HepG2 (cell line): ENCODE data around the gene DHCR7. TPM values are rescaled to one million over a fixed set of nuclear protein-coding genes. Genes with fewer than 3 reads are reported as not detected.
A peak's percentile ranks its signal among the peaks of the same experiment; 100 is the strongest.

Experiments
- ATAC-seq: fragments of 200-7000 bp; cut with Tn5 transposase; 3 replicates; pipeline ENCODE4 v1.9.1; 2020; ENCODE audit warnings: mild to moderate bottlenecking, moderate library complexity
- BruUV-seq: library from RNA; stranded (reverse); fragments of 400-500 nt; replicated peaks from 2 replicates; lab custom pipeline; 2021; lab: Mats Ljungman, UMichigan
- CTCF ChIA-PET: fragments of 300-600 bp; formaldehyde crosslinking; extraction: SDS; loops from one replicate; lab custom pipeline; 2021; ENCODE audit warnings: low total read pairs, inconsistent platforms, low intra/inter-chr PET ratio; lab: Yijun Ruan, JAX
- POLR2A ChIA-PET: fragments of 350-600 bp; sonication (Branson Sonifier 250); formaldehyde crosslinking; loops from one replicate; lab custom pipeline; 2020; ENCODE audit warnings: antibody characterized with exemption, inconsistent platforms; lab: Yijun Ruan, JAX
- DNase-seq: peaks from one replicate; pipeline ENCODE4 v3.0.0-alpha.2; 2015; ENCODE audit warnings: low spot score
- FAIRE-seq: peaks from 3 replicates; lab custom pipeline; 2011; peaks lifted over from hg19 to GRCh38; lab: Jason Lieb, UNC
- H2AFZ ChIP-seq: one replicate; pipeline ENCODE4 v1.6.1; 2011; ENCODE audit warnings: low read length, inconsistent platforms
- H3K27ac ChIP-seq: fragments of 300-600 bp; 3 replicates; pipeline ENCODE4 v1.8.0; 2011; ENCODE audit warnings: mixed run types, mild to moderate bottlenecking, mixed read lengths, low read length, inconsistent platforms; ENCODE audit not compliant: insufficient read depth; ENCODE audit errors: extremely low read length
- H3K27me3 ChIP-seq, 2 experiments: fragments of 200-600 bp in 1 of 2; 2 replicates in 1 of 2; 3 replicates in 1 of 2; pipeline versions ENCODE4 v1.6.0 to v1.8.0; 2011; ENCODE audit warnings: low read length in 2 of 2, mild to moderate bottlenecking in 2 of 2, moderate library complexity in 2 of 2, inconsistent platforms in 1 of 2; ENCODE audit not compliant: insufficient read depth in 2 of 2, control insufficient read depth in 1 of 2
- H3K36me3 ChIP-seq, 2 experiments: fragments of 200-600 bp in 1 of 2; replicated peaks in 1 of 2; 2 replicates in 1 of 2; 3 replicates in 1 of 2; pipeline versions ENCODE4 v1.5.1 to v1.8.0; 2011; ENCODE audit warnings: low read length in 2 of 2, inconsistent platforms in 1 of 2; ENCODE audit not compliant: insufficient read depth in 2 of 2, control insufficient read depth in 1 of 2
- H3K4me1 ChIP-seq: 2 replicates; pipeline ENCODE4 v1.5.1; 2012; ENCODE audit warnings: low read length, inconsistent platforms; ENCODE audit not compliant: insufficient read depth
- H3K4me2 ChIP-seq: 2 replicates; pipeline ENCODE4 v1.6.0; 2011; ENCODE audit warnings: low read depth, low read length, inconsistent platforms
- H3K4me3 ChIP-seq, 3 experiments: fragments of 200-600 bp in 1 of 3; sonication (generic), shearing (Covaris generic) in 1 of 3; replicated peaks in 1 of 3; 2 replicates each; pipeline ENCODE4 v1.5.1; 2011 to 2016; ENCODE audit warnings: low read length in 3 of 3, inconsistent platforms in 2 of 3, low read depth in 2 of 3, mild to moderate bottlenecking in 2 of 3, control low read depth in 1 of 3, mixed read lengths in 1 of 3; ENCODE audit not compliant: insufficient read depth in 1 of 3
- H3K79me2 ChIP-seq: one replicate; pipeline ENCODE4 v1.6.1; 2011; ENCODE audit warnings: low read length, inconsistent platforms; ENCODE audit not compliant: insufficient read depth
- H3K9ac ChIP-seq: 2 replicates; pipeline ENCODE4 v1.6.0; 2011; ENCODE audit warnings: mild to moderate bottlenecking, low read depth, low read length, inconsistent platforms; ENCODE audit not compliant: insufficient read depth
- H3K9me3 ChIP-seq: 2 replicates; pipeline ENCODE4 v1.5.1; 2012; ENCODE audit warnings: mild to moderate bottlenecking, low read length
- H4K20me1 ChIP-seq: 2 replicates; pipeline ENCODE4 v1.6.0; 2011; ENCODE audit warnings: inconsistent platforms, mild to moderate bottlenecking, low read length, moderate library complexity; ENCODE audit not compliant: insufficient read depth
- ATF1 ChIP-seq: IDR thresholded peaks from 2 replicates; pipeline ENCODE4 v1.6.1; 2016; ENCODE audit warnings: mild to moderate bottlenecking, control low read depth
- HNRNPLL ChIP-seq: fragments of 200-400 bp; formaldehyde crosslinking; IDR thresholded peaks from 2 replicates; pipeline ENCODE4 v1.6.1; 2017; ENCODE audit warnings: mild to moderate bottlenecking, low read depth, low read length; ENCODE audit not compliant: poor library complexity, severe bottlenecking
- WGBS: methylation state at CpG from one replicate; pipeline ENCODE4 v1.1.6; 2017; ENCODE audit warnings: low lambda C conversion rate; 5-methylcytosine and 5-hydroxymethylcytosine counted together
- in situ Hi-C: cut with HindIII; loops from 2 replicates; pipeline ENCODE4 v1.10.0; 2017; ENCODE audit warnings: low pct_unique_long_range_greater_than_20kb; ENCODE audit not compliant: extremely low pct_ligation_motif_present
- intact Hi-C: fragments of 100-400 bp; cut with micrococcal nuclease; formaldehyde crosslinking; loops from one replicate; pipeline ENCODE4 v1.10.0; 2022; ENCODE audit not compliant: unreplicated experiment
- polyA plus RNA-seq, 8 experiments: library from polyadenylated mRNA; depleted of rRNA in 3 of 8; stranded (reverse) in 7 of 8; unstranded in 1 of 8; fragments of >200 nt; fragmentation: Illumina TruSeq in 4 of 8; extraction: Trizol in 4 of 8; gene quantifications; 2 replicates each; pipeline versions ENCODE4 v1.2.1 to v1.2.3, GENCODE V29; 2011 to 2016; ENCODE audit warnings: low read depth in 4 of 8, missing spikeins in 1 of 8, mixed read lengths in 1 of 8; ENCODE audit not compliant: insufficient read depth in 1 of 8
- total RNA-seq, 5 experiments: library from RNA; depleted of rRNA; stranded (reverse); fragments of >200 nt; fragmentation: Illumina TruSeq; extraction: Trizol; gene quantifications; 2 replicates each; pipeline ENCODE4 v1.2.3, GENCODE V29; 2016; ENCODE audit warnings: low read depth in 1 of 5
- TF ChIP-seq, protein P1 (sequence below): sonication (generic); formaldehyde crosslinking; IDR thresholded peaks from 2 replicates; pipeline ENCODE4 v1.4.0; 2020; ENCODE audit warnings: low read depth, missing genetic modification reagents
- TF ChIP-seq, protein P2 (sequence below): sonication (generic); formaldehyde crosslinking; IDR thresholded peaks from 2 replicates; pipeline ENCODE4 v1.4.0; 2020; ENCODE audit warnings: missing genetic modification reagents

The DHCR7 gene
- total and polyA plus RNA-seq, 2 of the 13 experiments (the other 11 are each of a cell fraction or from before 2014, with no cell fraction given): 96.0 to 143 TPM

GRCh38 chr11:71484248-71485062 is 36.3 kb upstream of the DHCR7 start (continued):
- TF ChIP-seq, protein P1, sequence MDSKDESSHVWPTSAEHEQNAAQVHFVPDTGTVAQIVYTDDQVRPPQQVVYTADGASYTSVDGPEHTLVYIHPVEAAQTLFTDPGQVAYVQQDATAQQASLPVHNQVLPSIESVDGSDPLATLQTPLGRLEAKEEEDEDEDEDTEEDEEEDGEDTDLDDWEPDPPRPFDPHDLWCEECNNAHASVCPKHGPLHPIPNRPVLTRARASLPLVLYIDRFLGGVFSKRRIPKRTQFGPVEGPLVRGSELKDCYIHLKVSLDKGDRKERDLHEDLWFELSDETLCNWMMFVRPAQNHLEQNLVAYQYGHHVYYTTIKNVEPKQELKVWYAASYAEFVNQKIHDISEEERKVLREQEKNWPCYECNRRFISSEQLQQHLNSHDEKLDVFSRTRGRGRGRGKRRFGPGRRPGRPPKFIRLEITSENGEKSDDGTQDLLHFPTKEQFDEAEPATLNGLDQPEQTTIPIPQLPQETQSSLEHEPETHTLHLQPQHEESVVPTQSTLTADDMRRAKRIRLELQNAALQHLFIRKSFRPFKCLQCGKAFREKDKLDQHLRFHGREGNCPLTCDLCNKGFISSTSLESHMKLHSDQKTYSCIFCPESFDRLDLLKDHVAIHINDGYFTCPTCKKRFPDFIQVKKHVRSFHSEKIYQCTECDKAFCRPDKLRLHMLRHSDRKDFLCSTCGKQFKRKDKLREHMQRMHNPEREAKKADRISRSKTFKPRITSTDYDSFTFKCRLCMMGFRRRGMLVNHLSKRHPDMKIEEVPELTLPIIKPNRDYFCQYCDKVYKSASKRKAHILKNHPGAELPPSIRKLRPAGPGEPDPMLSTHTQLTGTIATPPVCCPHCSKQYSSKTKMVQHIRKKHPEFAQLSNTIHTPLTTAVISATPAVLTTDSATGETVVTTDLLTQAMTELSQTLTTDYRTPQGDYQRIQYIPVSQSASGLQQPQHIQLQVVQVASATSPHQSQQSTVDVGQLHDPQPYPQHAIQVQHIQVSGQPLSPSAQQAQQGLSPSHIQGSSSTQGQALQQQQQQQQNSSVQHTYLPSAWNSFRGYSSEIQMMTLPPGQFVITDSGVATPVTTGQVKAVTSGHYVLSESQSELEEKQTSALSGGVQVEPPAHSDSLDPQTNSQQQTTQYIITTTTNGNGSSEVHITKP (CRISPR knock-in tag): no peak
- no peak for TF ChIP-seq HNRNPLL

- in situ Hi-C loops: no loop called here
- FAIRE-seq (no peak), DNase-seq (no peak), ATAC-seq (no peak)
- peaks cover 18 to 48% of the 10 kb centered on the region in 2 experiments for H3K36me3 ChIP-seq
- TF ChIP-seq, protein P2, sequence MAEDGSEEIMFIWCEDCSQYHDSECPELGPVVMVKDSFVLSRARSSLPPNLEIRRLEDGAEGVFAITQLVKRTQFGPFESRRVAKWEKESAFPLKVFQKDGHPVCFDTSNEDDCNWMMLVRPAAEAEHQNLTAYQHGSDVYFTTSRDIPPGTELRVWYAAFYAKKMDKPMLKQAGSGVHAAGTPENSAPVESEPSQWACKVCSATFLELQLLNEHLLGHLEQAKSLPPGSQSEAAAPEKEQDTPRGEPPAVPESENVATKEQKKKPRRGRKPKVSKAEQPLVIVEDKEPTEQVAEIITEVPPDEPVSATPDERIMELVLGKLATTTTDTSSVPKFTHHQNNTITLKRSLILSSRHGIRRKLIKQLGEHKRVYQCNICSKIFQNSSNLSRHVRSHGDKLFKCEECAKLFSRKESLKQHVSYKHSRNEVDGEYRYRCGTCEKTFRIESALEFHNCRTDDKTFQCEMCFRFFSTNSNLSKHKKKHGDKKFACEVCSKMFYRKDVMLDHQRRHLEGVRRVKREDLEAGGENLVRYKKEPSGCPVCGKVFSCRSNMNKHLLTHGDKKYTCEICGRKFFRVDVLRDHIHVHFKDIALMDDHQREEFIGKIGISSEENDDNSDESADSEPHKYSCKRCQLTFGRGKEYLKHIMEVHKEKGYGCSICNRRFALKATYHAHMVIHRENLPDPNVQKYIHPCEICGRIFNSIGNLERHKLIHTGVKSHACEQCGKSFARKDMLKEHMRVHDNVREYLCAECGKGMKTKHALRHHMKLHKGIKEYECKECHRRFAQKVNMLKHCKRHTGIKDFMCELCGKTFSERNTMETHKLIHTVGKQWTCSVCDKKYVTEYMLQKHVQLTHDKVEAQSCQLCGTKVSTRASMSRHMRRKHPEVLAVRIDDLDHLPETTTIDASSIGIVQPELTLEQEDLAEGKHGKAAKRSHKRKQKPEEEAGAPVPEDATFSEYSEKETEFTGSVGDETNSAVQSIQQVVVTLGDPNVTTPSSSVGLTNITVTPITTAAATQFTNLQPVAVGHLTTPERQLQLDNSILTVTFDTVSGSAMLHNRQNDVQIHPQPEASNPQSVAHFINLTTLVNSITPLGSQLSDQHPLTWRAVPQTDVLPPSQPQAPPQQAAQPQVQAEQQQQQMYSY: peak; percentile 78
- TF ChIP-seq ATF1 (CRISPR knock-in tag): no peak
- H3K9ac ChIP-seq: no peak overlapping the region
- intact Hi-C loops: no loop called here
- BruUV-seq: no TSS peak
- H3K4me3 ChIP-seq: no peak overlapping the region
- WGBS: 93% methylated on average over 6 of the region's 6 CpGs
- H3K27me3 ChIP-seq: no peaks in the 10 kb centered on the region
- POLR2A ChIA-PET: no interaction called here
- no peaks in the 10 kb centered on the region for H3K9me3 ChIP-seq
- no peaks in the 10 kb centered on the region for H4K20me1 ChIP-seq
- H3K79me2 ChIP-seq: no peaks in the 10 kb centered on the region
- H2AFZ ChIP-seq: no peak overlapping the region
- no peak overlapping the region for H3K4me2 ChIP-seq
- H3K4me1 ChIP-seq: peaks cover 8% of the 10 kb centered on the region; the same call in 1 of the 2 replicates
- CTCF ChIA-PET: no interaction called here
- H3K27ac ChIP-seq: no peak overlapping the region
These were observed 35.5 kb upstream of the DHCR7 start for GRCh38 chr11:71483692-71484091.
